Neural progenitor cell (in vitro differentiated cells): ENCODE measurements around the gene GID4. TPM values are rescaled to one million over a fixed set of nuclear protein-coding genes. Genes with fewer than 3 reads are reported as not detected.

Source experiments
- DNase-seq: peaks from one replicate; pipeline ENCODE4 v3.0.0-alpha.2; 2016; ENCODE audit warnings: low spot score
- H2AFZ ChIP-seq: fragments of 200-600 bp; sonication (generic); replicated peaks from 2 replicates; pipeline ENCODE4 v1.6.1; 2016; ENCODE audit warnings: antibody characterized with exemption
- H3F3A ChIP-seq: fragments of 200-600 bp; sonication (generic); 2 replicates; pipeline ENCODE4 v1.6.1; 2016; ENCODE audit warnings: antibody characterized with exemption, low read depth
- H3K27ac ChIP-seq: fragments of 200-600 bp; sonication (generic); 2 replicates; pipeline ENCODE4 v1.5.1; 2016; ENCODE audit warnings: mild to moderate bottlenecking
- H3K27me3 ChIP-seq: fragments of 200-600 bp; sonication (generic); 2 replicates; pipeline ENCODE4 v1.6.1; 2016; ENCODE audit warnings: mild to moderate bottlenecking, moderate library complexity
- H3K36me3 ChIP-seq: fragments of 200-600 bp; sonication (generic); 2 replicates; pipeline ENCODE4 v1.5.1; 2016
- H3K4me1 ChIP-seq: fragments of 200-600 bp; sonication (generic); 2 replicates; pipeline ENCODE4 v1.6.1; 2016; ENCODE audit warnings: mixed run types
- H3K4me2 ChIP-seq: fragments of 200-600 bp; sonication (generic); 2 replicates; pipeline ENCODE4 v1.6.1; 2016
- H3K4me3 ChIP-seq: fragments of 200-600 bp; sonication (generic); 2 replicates; pipeline ENCODE4 v1.5.1; 2016
- H3K79me2 ChIP-seq: fragments of 200-600 bp; sonication (generic); 2 replicates; pipeline ENCODE4 v1.6.1; 2016; ENCODE audit warnings: low read depth
- H3K9ac ChIP-seq: fragments of 200-600 bp; sonication (generic); 2 replicates; pipeline ENCODE4 v1.6.1; 2016
- H3K9me3 ChIP-seq: fragments of 200-600 bp; sonication (generic); 2 replicates; pipeline ENCODE4 v1.5.1; 2016; ENCODE audit warnings: low read depth
- H4K20me1 ChIP-seq: fragments of 200-600 bp; sonication (generic); 2 replicates; pipeline ENCODE4 v1.6.1; 2016; ENCODE audit warnings: low read depth
- H3K27ac Mint-ChIP-seq: 3 replicates; pipeline ENCODE4 v1.8.0; 2021; ENCODE audit warnings: mixed read lengths
- H3K27me3 Mint-ChIP-seq: 2 replicates; pipeline ENCODE4 v1.8.0; 2022; ENCODE audit warnings: low read depth, mild to moderate bottlenecking, inconsistent platforms, moderate library complexity, mixed read lengths; ENCODE audit not compliant: insufficient read depth
- H3K36me3 Mint-ChIP-seq: 3 replicates; pipeline ENCODE4 v1.8.0; 2021; ENCODE audit warnings: mixed read lengths
- H3K4me1 Mint-ChIP-seq: 3 replicates; pipeline ENCODE4 v1.8.0; 2021; ENCODE audit warnings: mixed read lengths
- H3K4me3 Mint-ChIP-seq: 3 replicates; pipeline ENCODE4 v1.8.0; 2021; ENCODE audit warnings: mild to moderate bottlenecking, moderate library complexity, mixed read lengths
- H3K9me3 Mint-ChIP-seq: 3 replicates; pipeline ENCODE4 v1.8.0; 2020; ENCODE audit warnings: mixed read lengths
- EZH2 ChIP-seq: fragments of 200-600 bp; sonication (generic); IDR thresholded peaks from 2 replicates; pipeline ENCODE4 v1.6.1; 2017; ENCODE audit warnings: antibody characterized with exemption, mild to moderate bottlenecking, moderate library complexity
- EZH2phosphoT487 ChIP-seq: fragments of 200-600 bp; sonication (generic); IDR thresholded peaks from 2 replicates; pipeline ENCODE4 v1.6.1; 2017; ENCODE audit warnings: antibody characterized with exemption
- total RNA-seq: library from RNA; depleted of rRNA; stranded (reverse); fragments of >200 nt; gene quantifications from 2 replicates; pipeline ENCODE4 v1.2.3, GENCODE V29; 2015; ENCODE audit warnings: low replicate concordance
- TF ChIP-seq, protein P1 (sequence below): fragments of 200-600 bp; sonication (generic); IDR thresholded peaks from 2 replicates; pipeline ENCODE4 v1.5.1; 2017; ENCODE audit warnings: antibody characterized with exemption, mild to moderate bottlenecking

Gene GID4
- total RNA-seq, 1 donor from 2014 or later: 10.6 TPM

DNA sequence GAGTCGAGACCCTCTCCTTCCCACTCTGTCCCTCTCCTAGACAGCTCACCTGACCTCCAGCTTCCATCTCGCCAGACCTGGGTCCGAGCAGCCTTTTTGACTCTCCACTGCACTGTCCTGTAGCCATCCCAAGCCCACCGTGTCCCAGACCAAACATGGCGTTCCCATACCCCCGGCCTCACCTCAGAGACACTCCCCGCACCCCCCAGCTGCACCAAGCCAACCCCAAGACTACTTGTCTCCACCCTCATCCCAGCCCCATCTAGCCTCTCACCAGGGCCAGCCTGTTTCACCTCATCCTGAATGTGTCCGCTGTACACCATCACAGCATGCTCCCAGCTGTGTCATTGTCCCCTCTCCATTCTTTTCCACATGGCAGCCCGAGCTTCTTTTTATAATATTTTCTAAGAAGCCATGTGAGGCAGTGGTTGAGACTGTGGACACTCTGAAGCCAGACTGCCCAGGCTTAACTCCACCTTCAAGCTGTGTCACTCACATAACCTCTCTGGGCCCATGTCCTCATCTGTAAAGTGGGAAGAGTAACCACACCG lies 70.8 kb downstream of the GID4 start:
- TF ChIP-seq EZH2: no peak
- no peak overlapping the region for H3K4me3 ChIP-seq
- peaks cover 2% of the 10 kb centered on the region for H3K36me3 Mint-ChIP-seq
- H3K27me3 Mint-ChIP-seq: peaks cover 6% of the 10 kb centered on the region
- no peaks in the 10 kb centered on the region for H3K36me3 ChIP-seq
- H3K4me1 ChIP-seq: peaks cover 7% of the 10 kb centered on the region
- H3K27ac ChIP-seq: no peak overlapping the region
- peaks cover 26% of the 10 kb centered on the region for H3K4me1 Mint-ChIP-seq
- no peaks in the 10 kb centered on the region for H3K27me3 ChIP-seq
- no peak for DNase-seq
- H3F3A ChIP-seq: no peaks in the 10 kb centered on the region
- H3K27ac Mint-ChIP-seq: peak overlapping the region; percentile 50
- H3K9ac ChIP-seq: no peak overlapping the region
- no peak overlapping the region for H2AFZ ChIP-seq
- H4K20me1 ChIP-seq: no peaks in the 10 kb centered on the region
- H3K4me3 Mint-ChIP-seq: peak overlapping the region; percentile 73
- H3K79me2 ChIP-seq: no peaks in the 10 kb centered on the region
- H3K4me2 ChIP-seq: no peak overlapping the region
- H3K9me3 ChIP-seq: no peaks in the 10 kb centered on the region
- H3K9me3 Mint-ChIP-seq: no peaks in the 10 kb centered on the region

DNA sequence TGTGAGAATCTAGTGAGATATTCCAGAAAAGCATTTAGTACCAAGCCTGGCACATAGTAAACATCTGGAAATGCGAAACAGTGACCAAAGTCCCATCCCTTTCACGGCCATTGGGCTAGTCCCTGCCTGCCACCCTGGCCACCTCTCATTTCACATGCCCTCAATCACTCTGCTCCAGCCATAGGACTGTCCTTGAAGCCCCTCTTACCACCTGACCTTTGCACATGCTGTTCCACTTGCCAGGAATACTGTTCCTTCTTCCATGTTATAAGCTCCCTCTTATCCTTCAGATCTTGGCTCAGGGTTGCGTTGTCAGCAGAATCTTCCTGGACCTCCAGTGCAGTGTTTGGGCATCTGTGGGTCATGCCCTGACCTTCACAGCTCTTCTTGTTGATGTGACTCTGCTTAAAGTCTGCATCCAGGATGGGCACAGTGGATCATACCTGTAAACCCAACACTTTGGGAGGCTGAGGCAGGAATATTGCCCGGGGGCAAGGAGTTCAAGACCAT lies 71.5 kb downstream of the GID4 start:
- H3K36me3 ChIP-seq: no peaks in the 10 kb centered on the region
- no peaks in the 10 kb centered on the region for H3K27me3 ChIP-seq
- no peaks in the 10 kb centered on the region for H3K79me2 ChIP-seq
- peaks cover 9% of the 10 kb centered on the region for H3K27me3 Mint-ChIP-seq
- H3F3A ChIP-seq: no peaks in the 10 kb centered on the region
- no peak overlapping the region for H3K4me3 Mint-ChIP-seq
- no peak overlapping the region for H3K4me2 ChIP-seq
- peaks cover 30% of the 10 kb centered on the region for H3K4me1 Mint-ChIP-seq
- H3K4me1 ChIP-seq: peaks cover 7% of the 10 kb centered on the region
- H3K9ac ChIP-seq: no peak overlapping the region
- TF ChIP-seq EZH2phosphoT487: no peak
- no peak for TF ChIP-seq EZH2
- TF ChIP-seq, protein P1, sequence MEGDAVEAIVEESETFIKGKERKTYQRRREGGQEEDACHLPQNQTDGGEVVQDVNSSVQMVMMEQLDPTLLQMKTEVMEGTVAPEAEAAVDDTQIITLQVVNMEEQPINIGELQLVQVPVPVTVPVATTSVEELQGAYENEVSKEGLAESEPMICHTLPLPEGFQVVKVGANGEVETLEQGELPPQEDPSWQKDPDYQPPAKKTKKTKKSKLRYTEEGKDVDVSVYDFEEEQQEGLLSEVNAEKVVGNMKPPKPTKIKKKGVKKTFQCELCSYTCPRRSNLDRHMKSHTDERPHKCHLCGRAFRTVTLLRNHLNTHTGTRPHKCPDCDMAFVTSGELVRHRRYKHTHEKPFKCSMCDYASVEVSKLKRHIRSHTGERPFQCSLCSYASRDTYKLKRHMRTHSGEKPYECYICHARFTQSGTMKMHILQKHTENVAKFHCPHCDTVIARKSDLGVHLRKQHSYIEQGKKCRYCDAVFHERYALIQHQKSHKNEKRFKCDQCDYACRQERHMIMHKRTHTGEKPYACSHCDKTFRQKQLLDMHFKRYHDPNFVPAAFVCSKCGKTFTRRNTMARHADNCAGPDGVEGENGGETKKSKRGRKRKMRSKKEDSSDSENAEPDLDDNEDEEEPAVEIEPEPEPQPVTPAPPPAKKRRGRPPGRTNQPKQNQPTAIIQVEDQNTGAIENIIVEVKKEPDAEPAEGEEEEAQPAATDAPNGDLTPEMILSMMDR: no peak
- H3K9me3 Mint-ChIP-seq: no peaks in the 10 kb centered on the region
- no peaks in the 10 kb centered on the region for H4K20me1 ChIP-seq
- H3K9me3 ChIP-seq: no peaks in the 10 kb centered on the region
- peaks cover 2% of the 10 kb centered on the region for H3K36me3 Mint-ChIP-seq
- no peak overlapping the region for H3K27ac Mint-ChIP-seq
- no peak overlapping the region for H2AFZ ChIP-seq
- H3K4me3 ChIP-seq: no peak overlapping the region
- no peak overlapping the region for H3K27ac ChIP-seq
- DNase-seq: no peak

DNA sequence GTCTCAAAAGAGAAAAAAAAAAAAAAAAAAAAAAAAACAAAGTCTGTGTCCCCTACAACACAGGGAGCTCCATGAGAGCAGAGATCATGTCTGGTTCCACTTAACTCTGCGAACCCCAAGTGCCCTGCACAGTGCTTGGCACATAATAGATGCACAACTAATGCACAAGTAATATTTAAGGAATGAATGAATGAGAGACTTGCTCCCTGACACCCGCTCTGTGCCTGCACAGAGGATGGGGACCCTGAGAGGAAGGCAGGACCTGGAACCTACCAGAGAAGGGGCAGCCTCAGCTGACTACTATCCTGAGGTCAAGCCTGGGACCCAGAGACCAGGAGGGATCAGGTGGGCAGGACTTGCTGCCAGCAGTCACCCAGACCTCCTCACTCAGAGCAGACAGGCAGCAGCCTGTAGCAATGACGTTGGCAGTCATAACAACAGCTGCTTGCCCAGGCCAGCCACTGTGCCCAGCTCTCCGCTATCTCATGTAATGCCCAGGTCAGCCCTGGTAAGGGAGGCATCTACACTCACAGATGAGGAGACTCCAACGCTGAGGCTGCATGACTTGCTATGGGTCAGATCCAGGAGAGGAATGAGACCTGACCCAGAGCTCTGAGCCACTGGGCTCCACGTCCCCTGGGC lies 72.2 kb downstream of the GID4 start:
- no peaks in the 10 kb centered on the region for H3K79me2 ChIP-seq
- Mint-ChIP-seq H3K4me1 (peaks cover 31% of the 10 kb centered on the region), H3K4me3 (no peak overlapping the region), H3K27ac (peak overlapping the region; percentile 79), H3K27me3 (peaks cover 9% of the 10 kb centered on the region), H3K36me3 (peaks cover 2% of the 10 kb centered on the region), H3K9me3 (no peaks in the 10 kb centered on the region)
- no peaks in the 10 kb centered on the region for H3F3A ChIP-seq
- peak overlapping the region; percentile 1 for H3K4me2 ChIP-seq
- no peak for DNase-seq
- H4K20me1 ChIP-seq: no peaks in the 10 kb centered on the region
- H3K9me3 ChIP-seq: no peaks in the 10 kb centered on the region
- no peak overlapping the region for H3K4me3 ChIP-seq
- H2AFZ ChIP-seq: peak overlapping the region; percentile 64
- H3K27me3 ChIP-seq: no peaks in the 10 kb centered on the region
- peaks cover 7% of the 10 kb centered on the region for H3K4me1 ChIP-seq
- H3K27ac ChIP-seq: no peak overlapping the region
- no peaks in the 10 kb centered on the region for H3K36me3 ChIP-seq
- H3K9ac ChIP-seq: no peak overlapping the region
- TF ChIP-seq, protein P1: no peak
- TF ChIP-seq EZH2phosphoT487: no peak

DNA sequence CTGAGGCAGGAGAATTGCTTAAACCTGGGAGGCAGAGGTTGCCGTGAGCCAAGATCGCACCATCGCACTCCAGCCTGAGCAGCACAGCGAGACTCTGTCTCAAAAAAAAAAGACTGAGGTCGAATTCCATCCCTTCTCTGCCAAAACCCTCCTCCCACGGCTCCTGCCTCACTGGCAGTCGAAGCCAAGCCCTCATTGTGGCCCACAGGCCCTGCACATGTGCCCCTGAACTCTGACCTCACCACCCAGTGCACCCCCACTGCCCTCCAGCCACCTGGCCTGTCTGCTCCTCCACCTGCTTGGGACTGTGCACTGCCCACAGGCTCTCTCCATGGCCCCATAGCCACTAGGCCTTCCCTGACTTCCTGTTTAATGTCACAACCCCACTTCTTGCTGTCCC lies 76.3 kb downstream of the GID4 start:
- Mint-ChIP-seq H3K4me3 (no peak overlapping the region), H3K36me3 (no peaks in the 10 kb centered on the region), H3K4me1 (peaks cover 32% of the 10 kb centered on the region), H3K27ac (no peak overlapping the region), H3K27me3 (peaks cover 4% of the 10 kb centered on the region), H3K9me3 (peaks cover 10% of the 10 kb centered on the region)
- no peak overlapping the region for H3K4me3 ChIP-seq
- H3K36me3 ChIP-seq: no peaks in the 10 kb centered on the region
- no peak overlapping the region for H3K4me2 ChIP-seq
- no peaks in the 10 kb centered on the region for H3K9me3 ChIP-seq
- peaks cover 7% of the 10 kb centered on the region for H3K4me1 ChIP-seq
- no peaks in the 10 kb centered on the region for H3K79me2 ChIP-seq
- H3K9ac ChIP-seq: no peak overlapping the region
- DNase-seq: no peak
- no peak overlapping the region for H3K27ac ChIP-seq
- no peaks in the 10 kb centered on the region for H3F3A ChIP-seq
- no peaks in the 10 kb centered on the region for H3K27me3 ChIP-seq
- no peak overlapping the region for H2AFZ ChIP-seq
- TF ChIP-seq EZH2 (no peak), EZH2phosphoT487 (no peak)
- TF ChIP-seq, protein P1: no peak
- no peaks in the 10 kb centered on the region for H4K20me1 ChIP-seq
